ENCODE measurements around the gene SP5.
"Not testable (repeated sequence)": the region's sequence is repeated elsewhere in the genome, so short reads cannot be mapped to it uniquely, and the experiment has no call there.

Gene SP5

GRCh38 chr2:170715062-170715931 lies at the start of gene SP5:
TSS of gene SP5 (plus strand) at chr2:170715337. CDS start at chr2:170715513, 176 bp downstream.
- no peak for DNase-seq (ENCODE audit: low spot score)

- DNase-seq (ENCODE audit: low spot score): no peak
Observed at GRCh38 chr2:170665743-170666142, 49.4 kb upstream of the SP5 start.

GRCh38 chr2:170669909-170670308 lies 45.2 kb upstream of the SP5 start:
- no peak for DNase-seq (ENCODE audit: low spot score)

- DNase-seq (ENCODE audit: low spot score): no peak
Observed at GRCh38 chr2:170670651-170671050, 44.5 kb upstream of the SP5 start.

- DNase-seq (ENCODE audit: low spot score): no peak
Observed at GRCh38 chr2:170671079-170671478, 44.1 kb upstream of the SP5 start.

- DNase-seq (ENCODE audit: low spot score): not testable (repeated sequence)
Observed at GRCh38 chr2:170674282-170674681, 40.9 kb upstream of the SP5 start.

GRCh38 chr2:170675701-170676100 lies 39.4 kb upstream of the SP5 start:
- DNase-seq (ENCODE audit: low spot score): no peak

GRCh38 chr2:170679607-170680079 lies 35.5 kb upstream of the SP5 start:
- DNase-seq (ENCODE audit: low spot score): peak; percentile 11

- peak; percentile 90 for DNase-seq (ENCODE audit: low spot score)
Observed at GRCh38 chr2:170680172-170680941, 34.8 kb upstream of the SP5 start.

GRCh38 chr2:170681311-170681710 lies 33.8 kb upstream of the SP5 start:
- DNase-seq (ENCODE audit: low spot score): peak; percentile 16

- DNase-seq (ENCODE audit: low spot score): no peak
Observed at GRCh38 chr2:170685591-170685990, 29.5 kb upstream of the SP5 start.

GRCh38 chr2:170689481-170689880 lies 25.7 kb upstream of the SP5 start:
- no peak for DNase-seq (ENCODE audit: low spot score)

- peak; percentile 31 for DNase-seq (ENCODE audit: low spot score)
Observed at GRCh38 chr2:170690640-170691039, 24.5 kb upstream of the SP5 start.

- no peak for DNase-seq (ENCODE audit: low spot score)
Observed at GRCh38 chr2:170694316-170694715, 20.8 kb upstream of the SP5 start.

- no peak for DNase-seq (ENCODE audit: low spot score)
Observed at GRCh38 chr2:170695521-170696410, 19.4 kb upstream of the SP5 start.

GRCh38 chr2:170696948-170697347 lies 18.2 kb upstream of the SP5 start:
- DNase-seq (ENCODE audit: low spot score): no peak

- DNase-seq (ENCODE audit: low spot score): no peak
Observed at GRCh38 chr2:170701011-170701410, 14.1 kb upstream of the SP5 start.

GRCh38 chr2:170703776-170704476 lies 11.2 kb upstream of the SP5 start:
- no peak for DNase-seq (ENCODE audit: low spot score)

GRCh38 chr2:170707821-170708795 lies 7.0 kb upstream of the SP5 start:
- no peak for DNase-seq (ENCODE audit: low spot score)

GRCh38 chr2:170710609-170710979 lies 4.5 kb upstream of the SP5 start:
- DNase-seq (ENCODE audit: low spot score): no peak

Measured in cerebellar cortex (tissue), 1 donor.